HG03558 (cell line): ENCODE data around the gene SOWAHB.

ENCODE experiments used
- ATAC-seq: cut with Tn5 transposase; IDR thresholded peaks from one replicate; pipeline ENCODE4 v1.9.1; 2021; ENCODE audit warnings: moderate number of reproducible peaks; ENCODE audit not compliant: unreplicated experiment; ENCODE audit errors: extremely low read depth

Gene SOWAHB

GRCh38 chr4:76897536-76898384, at the start of gene SOWAHB:
Gene SOWAHB, minus strand, starts transcription at chr4:76898144. Its CDS starts 295 bp downstream, at chr4:76897849.
- ATAC-seq, result no peak

- ATAC-seq, result no peak
Measured at GRCh38 chr4:76947369-76947768, 49.4 kb upstream of the SOWAHB start.

- no peak for ATAC-seq
Measured at GRCh38 chr4:76943790-76944189, 45.8 kb upstream of the SOWAHB start.

GRCh38 chr4:76943129-76943620, 45.2 kb upstream of the SOWAHB start:
- ATAC-seq, result no peak

GRCh38 chr4:76939184-76939583, 41.2 kb upstream of the SOWAHB start:
- no peak for ATAC-seq

GRCh38 chr4:76931576-76932276, 33.8 kb upstream of the SOWAHB start:
- ATAC-seq, result no peak

GRCh38 chr4:76931087-76931486, 33.1 kb upstream of the SOWAHB start:
- no peak for ATAC-seq

GRCh38 chr4:76930685-76931084, 32.7 kb upstream of the SOWAHB start:
- no peak for ATAC-seq

GRCh38 chr4:76926841-76927240, 28.9 kb upstream of the SOWAHB start:
- ATAC-seq, result no peak

- ATAC-seq, result no peak
Measured at GRCh38 chr4:76923619-76924357, 25.8 kb upstream of the SOWAHB start.

- no peak for ATAC-seq
Measured at GRCh38 chr4:76920715-76921114, 22.8 kb upstream of the SOWAHB start.

GRCh38 chr4:76909711-76910110, 11.8 kb upstream of the SOWAHB start:
- ATAC-seq, result no peak

- ATAC-seq, result no peak
Measured at GRCh38 chr4:76905521-76905920, 7.6 kb upstream of the SOWAHB start.

GRCh38 chr4:76904646-76905190, 6.8 kb upstream of the SOWAHB start:
- no peak for ATAC-seq

GRCh38 chr4:76902233-76902890, 4.4 kb upstream of the SOWAHB start:
- ATAC-seq, result no peak

GRCh38 chr4:76898949-76899645, 1.2 kb upstream of the SOWAHB start:
- no peak for ATAC-seq

GRCh38 chr4:76898385-76898692, 395 bp upstream of the SOWAHB start:
- no peak for ATAC-seq

- no peak for ATAC-seq
Measured at GRCh38 chr4:76896614-76897535, 1.1 kb downstream of the SOWAHB start.
